ENCODE results near the gene NXPH1. TPM values are rescaled to one million over a fixed set of nuclear protein-coding genes. Genes with fewer than 3 reads are reported as not detected.

Gene NXPH1
- total RNA-seq: not detected in 2 replicates

GRCh38 chr7:8433477-8434289 lies at the start of gene NXPH1:
Gene NXPH1 (plus strand): TSS chr7:8433609.

Other genes with a start within 250 kb of the NXPH1 start
- 27.2 and 40.0 TPM in 2 replicates for gene ICA1, start 171.4 kb upstream of the NXPH1 start, total RNA-seq

Data from epithelial cell of umbilical artery (primary cell).